Body of pancreas (tissue), 4 donors: ENCODE data around the gene KCTD12.

Source experiments
- CTCF ChIP-seq, 7 experiments: fragments of 450-650 bp in 4 of 7; fragments of 200-600 bp in 3 of 7; sonication (generic) in 3 of 7; IDR thresholded peaks; one replicate each; pipeline ENCODE4 v1.5.1; 2016 to 2019; ENCODE audit warnings: antibody characterized with exemption in 7 of 7
- POLR2A ChIP-seq, 3 donors: fragments of 450-650 bp; IDR thresholded peaks; one replicate each; pipeline ENCODE4 v1.6.1; 2016; ENCODE audit warnings: antibody characterized with exemption in 3 of 3, mild to moderate bottlenecking in 2 of 3

GRCh38 chr13:76894401-76895110 is 8.4 kb upstream of the KCTD12 start:
- TF ChIP-seq CTCF (IDR thresholded peaks at IDR 0.05) (no peak), POLR2A (IDR thresholded peaks at IDR 0.05) (no peak)
